ENCODE measurements around the gene SORL1.

DNA sequence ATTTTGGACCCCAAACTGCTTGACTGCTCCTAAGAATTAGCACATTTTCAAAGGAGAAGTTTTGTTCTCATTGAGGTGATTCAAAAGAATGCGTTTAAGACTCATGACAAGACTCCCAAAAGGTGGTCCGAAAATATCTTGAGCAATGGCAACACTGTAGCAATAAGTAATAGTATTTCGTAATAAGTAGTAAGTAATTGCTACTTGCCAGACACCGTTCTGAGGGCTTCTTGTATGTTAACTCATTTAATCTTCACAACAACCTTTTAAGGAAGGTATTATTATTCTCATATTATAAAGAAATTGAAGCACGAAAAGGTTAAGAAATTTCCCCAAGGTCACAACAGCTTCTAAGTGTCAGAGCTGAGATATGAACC is 184.7 kb downstream of the SORL1 start:
- TF ChIP-seq POLR2A (IDR thresholded peaks at IDR 0.05; ENCODE audit: low read depth, low read length) (no peak), POLR2AphosphoS5 (IDR thresholded peaks at IDR 0.05; ENCODE audit: low read depth, low read length) (no peak), TAF1 (IDR thresholded peaks at IDR 0.05; ENCODE audit: borderline replicate concordance, low read depth, low read length) (no peak)
